ENCODE measurements around the gene MIER2. TPM values are rescaled to one million over a fixed set of nuclear protein-coding genes. Genes with fewer than 3 reads are reported as not detected.

Gene MIER2
- total and polyA plus RNA-seq, 10 of the 15 experiments (the other 5 are each of a cell fraction or from before 2014, with no cell fraction given): 0.48 to 23.6 (median 12.1) TPM

DNA sequence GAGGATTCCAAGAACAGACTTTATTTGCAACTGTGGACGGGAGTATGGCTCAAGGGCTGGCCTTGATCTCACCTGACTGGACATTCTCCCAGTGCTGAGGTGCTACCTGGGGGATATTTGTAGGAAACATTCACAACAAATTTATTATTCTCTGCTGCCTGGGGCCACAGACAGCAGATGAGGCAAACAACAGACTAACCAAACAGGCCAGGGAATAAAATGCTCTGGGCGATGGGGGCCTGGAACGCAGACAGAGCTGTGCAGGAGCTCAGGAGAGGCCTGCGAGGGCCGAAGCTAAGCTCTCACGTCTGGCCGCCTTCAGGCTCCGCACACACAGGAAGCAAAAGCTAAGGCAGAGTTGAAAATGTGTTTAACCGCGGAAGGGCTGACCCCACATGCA lies 61.2 kb downstream of the MIER2 start (continued):
- no peak for TF ChIP-seq NR2C2 (IDR thresholded peaks at IDR 0.05; ENCODE audit: borderline replicate concordance, control insufficient read depth, insufficient read length, low read depth)

- Histone ChIP-seq H3K27me3 (replicated peaks in 1 of 2; ENCODE audit: control insufficient read depth in 2 of 2, insufficient read depth in 2 of 2, low read length in 1 of 2) (no peaks in the 10 kb centered on the region; a peak in 1 of 4 replicates), H3K9ac (ENCODE audit: control insufficient read depth, insufficient read depth, low read length) (no peak overlapping the region), H3K9me3 (replicated peaks; ENCODE audit: control insufficient read depth, insufficient read depth, low read length) (no peaks in the 10 kb centered on the region), H3K27ac (ENCODE audit: control insufficient read depth, insufficient read depth) (no peak overlapping the region), H4K20me1 (ENCODE audit: control insufficient read depth, insufficient read depth) (no peaks in the 10 kb centered on the region), H3K4me1 (ENCODE audit: control insufficient read depth, insufficient read depth, low read length) (no peaks in the 10 kb centered on the region), H3K4me3 (no peak overlapping the region), H2AFZ (ENCODE audit: control insufficient read depth, low read depth, low read length) (no peak overlapping the region), H3K36me3 (ENCODE audit: control insufficient read depth in 2 of 2, insufficient read depth in 2 of 2, low read length in 1 of 2) (no peaks in the 10 kb centered on the region), H3K4me2 (ENCODE audit: control insufficient read depth, insufficient read depth) (no peak overlapping the region), H3K79me2 (ENCODE audit: control insufficient read depth, insufficient read depth, low read length) (no peaks in the 10 kb centered on the region)
- ChIA-PET SMC1A (ENCODE audit: uncharacterized antibody, unreplicated experiment) (no interaction called here), POLR2A (no interaction called here), RAD21 (ENCODE audit: unreplicated experiment) (no interaction called here), CTCF (no interaction called here)
- ATAC-seq: no peak
- no peak for DNase-seq (ENCODE audit: low read depth, low spot score)
- WGBS (ENCODE audit: insufficient coverage, insufficient replicate concordance, low lambda C conversion rate, missing lambda C conversion rate): 47% methylated on average over 13 of the region's 13 CpGs
- no peak for FAIRE-seq
- TF ChIP-seq BACH1 (IDR thresholded peaks at IDR 0.05; ENCODE audit: borderline replicate concordance): no peak
- TF ChIP-seq SIN3A (IDR thresholded peaks at IDR 0.05; ENCODE audit: low read depth, low read length): no peak
- no peak for TF ChIP-seq RCOR1 (conservative IDR thresholded peaks at IDR 0.05; ENCODE audit: low read depth, low read length)
- TF ChIP-seq NR2C1 (IDR thresholded peaks at IDR 0.05): no peak
- TF ChIP-seq, protein P1, sequence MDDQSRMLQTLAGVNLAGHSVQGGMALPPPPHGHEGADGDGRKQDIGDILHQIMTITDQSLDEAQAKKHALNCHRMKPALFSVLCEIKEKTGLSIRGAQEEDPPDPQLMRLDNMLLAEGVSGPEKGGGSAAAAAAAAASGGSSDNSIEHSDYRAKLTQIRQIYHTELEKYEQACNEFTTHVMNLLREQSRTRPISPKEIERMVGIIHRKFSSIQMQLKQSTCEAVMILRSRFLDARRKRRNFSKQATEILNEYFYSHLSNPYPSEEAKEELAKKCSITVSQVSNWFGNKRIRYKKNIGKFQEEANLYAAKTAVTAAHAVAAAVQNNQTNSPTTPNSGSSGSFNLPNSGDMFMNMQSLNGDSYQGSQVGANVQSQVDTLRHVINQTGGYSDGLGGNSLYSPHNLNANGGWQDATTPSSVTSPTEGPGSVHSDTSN (IDR thresholded peaks at IDR 0.05; ENCODE audit: insufficient replicate concordance, low read depth, low read length): no peak
- TF ChIP-seq MEF2A (IDR thresholded peaks at IDR 0.05; ENCODE audit: insufficient read depth, low read depth, low read length): no peak
- TF ChIP-seq ZNF207 (IDR thresholded peaks at IDR 0.05; ENCODE audit: borderline replicate concordance): no peak
- TF ChIP-seq, protein P2, sequence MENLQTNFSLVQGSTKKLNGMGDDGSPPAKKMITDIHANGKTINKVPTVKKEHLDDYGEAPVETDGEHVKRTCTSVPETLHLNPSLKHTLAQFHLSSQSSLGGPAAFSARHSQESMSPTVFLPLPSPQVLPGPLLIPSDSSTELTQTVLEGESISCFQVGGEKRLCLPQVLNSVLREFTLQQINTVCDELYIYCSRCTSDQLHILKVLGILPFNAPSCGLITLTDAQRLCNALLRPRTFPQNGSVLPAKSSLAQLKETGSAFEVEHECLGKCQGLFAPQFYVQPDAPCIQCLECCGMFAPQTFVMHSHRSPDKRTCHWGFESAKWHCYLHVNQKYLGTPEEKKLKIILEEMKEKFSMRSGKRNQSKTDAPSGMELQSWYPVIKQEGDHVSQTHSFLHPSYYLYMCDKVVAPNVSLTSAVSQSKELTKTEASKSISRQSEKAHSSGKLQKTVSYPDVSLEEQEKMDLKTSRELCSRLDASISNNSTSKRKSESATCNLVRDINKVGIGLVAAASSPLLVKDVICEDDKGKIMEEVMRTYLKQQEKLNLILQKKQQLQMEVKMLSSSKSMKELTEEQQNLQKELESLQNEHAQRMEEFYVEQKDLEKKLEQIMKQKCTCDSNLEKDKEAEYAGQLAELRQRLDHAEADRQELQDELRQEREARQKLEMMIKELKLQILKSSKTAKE (IDR thresholded peaks at IDR 0.05; ENCODE audit: low read depth, poor library complexity, severe bottlenecking): no peak
- TF ChIP-seq RBBP5 (conservative IDR thresholded peaks at IDR 0.05): no peak
- TF ChIP-seq ATF7 (IDR thresholded peaks at IDR 0.05; ENCODE audit: low read depth): no peak
- TF ChIP-seq EED (IDR thresholded peaks at IDR 0.05; ENCODE audit: low read depth): no peak
- TF ChIP-seq E2F8 (IDR thresholded peaks at IDR 0.05; ENCODE audit: low read depth, partially characterized antibody): no peak
- no peak for TF ChIP-seq CHD2 (IDR thresholded peaks at IDR 0.05; ENCODE audit: borderline replicate concordance, low read depth, low read length)
- no peak for TF ChIP-seq PAX5 (IDR thresholded peaks at IDR 0.05; ENCODE audit: borderline replicate concordance, low read depth, low read length)
- TF ChIP-seq RAD51 (IDR thresholded peaks at IDR 0.05): no peak
- TF ChIP-seq HDGF (IDR thresholded peaks at IDR 0.05): no peak
- TF ChIP-seq NBN (IDR thresholded peaks at IDR 0.05): no peak
- in situ Hi-C loops (cut with MboI) (no loop called here), intact Hi-C loops (cut with micrococcal nuclease; ENCODE audit: unreplicated experiment) (no loop called here)
- no TSS peak for BruUV-seq (replicated peaks)
Observed at GRCh38 chr19:282501-282900, 62.1 kb downstream of the MIER2 start.

Data from GM12878 (cell line).